ENCODE measurements around the gene CNN2. TPM values are rescaled to one million over a fixed set of nuclear protein-coding genes. Genes with fewer than 3 reads are reported as not detected.

Gene CNN2
- total and polyA plus RNA-seq, 5 experiments from 2014 or later, result 211 to 693 (median 498) TPM

DNA sequence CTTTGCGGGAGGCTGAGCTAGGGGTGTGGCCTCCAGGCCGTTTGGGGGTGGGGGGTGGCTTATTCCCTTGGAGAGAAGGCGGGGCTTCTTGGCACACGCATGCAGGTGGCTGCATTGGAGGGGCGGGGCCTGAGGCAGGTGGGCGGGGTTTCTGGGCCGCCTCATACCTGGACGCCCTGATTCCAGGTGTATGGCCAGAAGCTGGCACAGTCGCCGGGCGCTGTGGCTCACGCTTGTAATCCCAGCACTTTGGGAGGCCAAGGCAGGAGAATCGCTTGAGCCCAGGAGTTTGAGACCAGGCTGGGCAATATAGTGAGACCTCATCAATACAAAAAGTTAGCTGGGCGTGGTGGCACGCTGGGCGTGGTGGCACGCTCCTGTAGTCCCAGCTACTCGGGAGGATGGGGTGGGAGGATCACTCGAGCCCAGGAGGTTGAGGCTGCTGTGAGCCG, 21.3 kb downstream of the CNN2 start:
- peaks cover 0 to 26% (median 2%) of the 10 kb centered on the region in 3 donors for H3K36me3 Mint-ChIP-seq
- H3K27me3 Mint-ChIP-seq, result no peaks in the 10 kb centered on the region
- no peak for ATAC-seq
- peaks cover 2 to 14% (median 3%) of the 10 kb centered on the region in 4 donors for H3K4me1 Mint-ChIP-seq
- no peak overlapping the region for H3K27ac Mint-ChIP-seq
- no peak overlapping the region for H3K4me3 Mint-ChIP-seq
- no peak for DNase-seq
- POLR2A ChIA-PET, result interaction anchor here (0.7 to 6.4 kb wide), 13 partner anchors 8 to 159 kb away, joined by 3 to 43 read pairs (median 5); partner anchors contain the start of genes ABCA7, ARHGAP45 and CNN2
- no peaks in the 10 kb centered on the region for H3K9me3 Mint-ChIP-seq

DNA sequence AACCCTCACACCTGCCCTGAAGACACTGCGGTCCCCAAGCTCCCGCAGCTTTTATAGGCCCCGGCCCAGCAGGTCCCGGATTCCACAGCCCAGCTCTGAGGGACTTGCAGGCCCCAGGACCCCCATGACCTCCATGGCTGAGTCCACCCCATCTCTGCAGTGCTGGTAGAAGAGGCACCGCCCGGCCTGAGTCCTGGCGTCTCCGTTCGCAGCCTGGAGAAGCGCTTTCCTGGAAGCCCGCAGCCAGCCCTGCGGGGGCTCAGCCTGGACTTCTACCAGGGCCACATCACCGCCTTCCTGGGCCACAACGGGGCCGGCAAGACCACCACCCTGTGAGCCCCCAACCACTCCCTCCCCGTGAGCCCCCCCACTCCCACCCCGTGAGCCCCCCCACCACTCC, 22.7 kb downstream of the CNN2 start:
- POLR2A ChIA-PET, result interaction anchor here (0.5 to 6.4 kb wide), 10 partner anchors 8 to 67 kb away, joined by 3 to 43 read pairs (median 4); partner anchors contain the start of genes ABCA7, ARHGAP45, CNN2 and RNU6-2
- H3K9me3 Mint-ChIP-seq, result peaks cover 0 to 3% (median 0%) of the 10 kb centered on the region in 9 donors

DNA sequence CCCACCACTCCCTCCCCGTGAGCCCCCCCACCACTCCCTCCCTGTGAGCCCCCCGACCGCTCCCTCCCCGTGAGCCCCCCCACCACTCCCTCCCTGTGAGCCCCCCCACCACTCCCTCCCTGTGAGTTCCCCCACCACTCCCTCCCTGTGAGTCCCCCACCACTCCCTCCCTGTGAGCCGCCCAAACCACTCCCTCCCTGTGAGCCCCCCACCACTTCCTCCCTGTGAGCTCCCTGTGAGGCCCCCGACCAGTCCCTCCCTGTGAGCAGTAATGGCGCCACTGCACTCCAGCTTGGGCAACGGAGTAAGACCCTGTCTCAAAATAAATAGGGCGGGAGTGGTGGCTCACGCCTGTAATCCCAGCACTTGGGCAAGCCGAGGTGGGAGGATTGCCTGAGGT, 23.4 kb downstream of the CNN2 start:
- Mint-ChIP-seq H3K9me3 (peaks cover 0 to 3% (median 0%) of the 10 kb centered on the region in 9 donors), H3K4me3 (no peak overlapping the region), H3K36me3 (peaks cover 0 to 18% (median 5%) of the 10 kb centered on the region in 3 donors), H3K4me1 (peaks cover 2 to 14% (median 4%) of the 10 kb centered on the region in 4 donors), H3K27ac (peak overlapping the region in 2 of 10 donors; percentile 3 to 67), H3K27me3 (no peaks in the 10 kb centered on the region)
- POLR2A ChIA-PET, result interaction anchor here (0.5 to 6.4 kb wide), 6 partner anchors 10 to 66 kb away, joined by 3 to 43 read pairs (median 4); partner anchors contain the start of genes ABCA7 and ARHGAP45
- ATAC-seq, result no peak
- DNase-seq, result no peak

More for the DNA sequence above, 22.7 kb downstream of the CNN2 start:
- H3K27ac Mint-ChIP-seq, result no peak overlapping the region
- peaks cover 0 to 24% (median 2%) of the 10 kb centered on the region in 3 donors for H3K36me3 Mint-ChIP-seq
- H3K4me3 Mint-ChIP-seq, result no peak overlapping the region
- DNase-seq (no peak), ATAC-seq (no peak)
- no peaks in the 10 kb centered on the region for H3K27me3 Mint-ChIP-seq
- peaks cover 2 to 14% (median 4%) of the 10 kb centered on the region in 4 donors for H3K4me1 Mint-ChIP-seq

DNA sequence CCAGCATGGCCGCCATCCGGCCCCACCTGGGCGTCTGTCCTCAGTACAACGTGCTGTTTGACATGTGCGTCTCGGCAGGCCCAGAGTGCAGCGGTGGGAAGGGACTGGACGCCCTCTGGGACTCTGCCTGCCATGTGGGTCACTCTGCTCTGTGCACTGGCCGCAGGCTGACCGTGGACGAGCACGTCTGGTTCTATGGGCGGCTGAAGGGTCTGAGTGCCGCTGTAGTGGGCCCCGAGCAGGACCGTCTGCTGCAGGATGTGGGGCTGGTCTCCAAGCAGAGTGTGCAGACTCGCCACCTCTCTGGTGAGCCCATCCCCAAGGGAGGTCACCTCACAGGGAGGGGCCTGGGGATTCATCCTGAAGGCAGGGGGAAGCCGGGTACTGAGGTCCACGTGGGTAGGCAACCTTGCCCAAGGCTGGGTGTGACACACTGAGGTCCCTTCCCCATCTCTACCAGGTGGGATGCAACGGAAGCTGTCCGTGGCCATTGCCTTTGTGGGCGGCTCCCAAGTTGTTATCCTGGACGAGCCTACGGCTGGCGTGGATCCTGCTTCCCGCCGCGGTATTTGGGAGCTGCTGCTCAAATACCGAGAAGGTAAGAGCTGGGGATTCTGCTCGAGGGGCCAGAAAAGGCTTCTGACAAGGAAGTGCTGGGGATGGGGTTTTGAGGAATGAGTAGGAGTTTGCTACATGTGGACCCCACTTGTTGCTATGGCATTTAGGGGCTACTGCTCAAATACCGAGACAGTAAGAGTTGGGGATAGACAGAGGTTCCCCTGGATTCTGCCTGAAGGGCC, 24.8 kb downstream of the CNN2 start:
- Mint-ChIP-seq H3K4me3 (no peak overlapping the region), H3K9me3 (peaks cover 0 to 9% (median 0%) of the 10 kb centered on the region in 9 donors), H3K4me1 (peaks cover 2 to 13% (median 3%) of the 10 kb centered on the region in 4 donors), H3K27ac (peak overlapping the region in 3 of 10 donors; percentile 43 to 77 (median 69)), H3K36me3 (peaks cover 0 to 19% (median 7%) of the 10 kb centered on the region in 3 donors), H3K27me3 (no peaks in the 10 kb centered on the region)
- ATAC-seq (no peak), DNase-seq (no peak)
- POLR2A ChIA-PET, result interaction anchor here (0.9 to 8.4 kb wide), 6 partner anchors 9 to 141 kb away, joined by 3 to 173 read pairs (median 17); partner anchors contain the start of genes ABCA7, ARHGAP45 and CNN2

DNA sequence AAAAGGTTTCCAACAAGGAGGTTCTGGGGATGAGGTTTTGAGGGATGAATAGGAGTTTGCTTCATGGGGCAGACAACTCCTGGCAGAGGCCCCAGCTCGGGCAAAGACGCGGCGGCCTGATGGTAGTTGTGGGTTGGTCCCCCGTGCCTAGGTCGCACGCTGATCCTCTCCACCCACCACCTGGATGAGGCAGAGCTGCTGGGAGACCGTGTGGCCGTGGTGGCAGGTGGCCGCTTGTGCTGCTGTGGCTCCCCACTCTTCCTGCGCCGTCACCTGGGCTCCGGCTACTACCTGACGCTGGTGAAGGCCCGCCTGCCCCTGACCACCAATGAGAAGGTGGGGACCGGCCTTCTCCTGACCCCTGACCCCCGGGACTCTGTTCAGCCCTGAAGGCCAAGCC, 25.4 kb downstream of the CNN2 start:
- POLR2A ChIA-PET, result interaction anchor here (1.0 to 8.4 kb wide), 4 partner anchors 12 to 31 kb away, joined by 3 to 173 read pairs (median 37); partner anchors contain the start of genes ABCA7, ARHGAP45 and CNN2
- DNase-seq (peak in 1 of 10 donors; percentile 5), ATAC-seq (no peak)
- no peak overlapping the region for H3K4me3 Mint-ChIP-seq
- peaks cover 2 to 18% (median 8%) of the 10 kb centered on the region in 4 donors for H3K4me1 Mint-ChIP-seq
- peak overlapping the region in 2 of 10 donors; percentile 43 to 77 for H3K27ac Mint-ChIP-seq
- H3K36me3 Mint-ChIP-seq, result peaks cover 6 to 23% (median 13%) of the 10 kb centered on the region in 3 donors
- peaks cover 0 to 15% (median 5%) of the 10 kb centered on the region in 9 donors for H3K9me3 Mint-ChIP-seq
- no peaks in the 10 kb centered on the region for H3K27me3 Mint-ChIP-seq

DNA sequence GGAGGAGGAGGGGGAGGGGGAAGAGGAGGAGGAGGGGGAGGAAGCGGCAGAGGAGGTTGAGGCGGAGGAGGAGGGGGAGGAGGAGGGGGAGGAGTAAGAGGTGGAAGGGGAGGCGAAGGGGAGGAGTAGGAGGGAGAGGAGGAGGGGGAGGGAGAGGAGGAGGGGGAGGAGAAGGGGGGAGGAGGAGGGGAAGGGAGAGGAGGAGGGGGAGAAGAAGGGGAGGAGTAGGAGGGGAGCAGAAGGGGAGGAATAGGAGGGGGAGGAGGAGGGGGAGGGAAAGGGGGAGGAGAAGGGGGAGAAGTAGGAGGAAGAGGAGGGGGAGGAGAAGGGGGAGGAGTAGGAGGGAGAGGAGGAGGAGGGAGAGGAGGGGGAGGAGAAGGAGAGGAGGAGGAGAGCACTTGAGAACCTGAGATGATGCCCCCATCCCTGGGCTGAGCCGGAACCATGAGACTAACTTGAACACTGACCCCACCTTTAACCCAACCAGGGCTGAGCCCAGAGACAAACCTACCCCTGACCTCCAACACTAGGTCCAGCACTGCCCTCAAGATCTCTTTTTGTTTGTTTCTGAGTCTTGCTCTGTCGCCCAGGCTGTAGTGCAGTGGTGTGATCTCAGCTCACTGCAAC, 26.1 kb downstream of the CNN2 start:
- Mint-ChIP-seq H3K27ac (peak overlapping the region in 3 of 10 donors; percentile 48 to 77 (median 55)), H3K27me3 (no peaks in the 10 kb centered on the region), H3K4me1 (peaks cover 7 to 24% (median 14%) of the 10 kb centered on the region in 4 donors), H3K36me3 (peaks cover 11 to 28% (median 20%) of the 10 kb centered on the region in 3 donors), H3K4me3 (no peak overlapping the region), H3K9me3 (peaks cover 0 to 21% (median 12%) of the 10 kb centered on the region in 9 donors)
- no peak for DNase-seq
- POLR2A ChIA-PET, result interaction anchor here (4.8 to 8.4 kb wide), 4 partner anchors 13 to 30 kb away, joined by 31 to 173 read pairs (median 58); partner anchors contain the start of genes ABCA7 and ARHGAP45
- peak in 1 of 2 donors; percentile 14 for ATAC-seq

DNA sequence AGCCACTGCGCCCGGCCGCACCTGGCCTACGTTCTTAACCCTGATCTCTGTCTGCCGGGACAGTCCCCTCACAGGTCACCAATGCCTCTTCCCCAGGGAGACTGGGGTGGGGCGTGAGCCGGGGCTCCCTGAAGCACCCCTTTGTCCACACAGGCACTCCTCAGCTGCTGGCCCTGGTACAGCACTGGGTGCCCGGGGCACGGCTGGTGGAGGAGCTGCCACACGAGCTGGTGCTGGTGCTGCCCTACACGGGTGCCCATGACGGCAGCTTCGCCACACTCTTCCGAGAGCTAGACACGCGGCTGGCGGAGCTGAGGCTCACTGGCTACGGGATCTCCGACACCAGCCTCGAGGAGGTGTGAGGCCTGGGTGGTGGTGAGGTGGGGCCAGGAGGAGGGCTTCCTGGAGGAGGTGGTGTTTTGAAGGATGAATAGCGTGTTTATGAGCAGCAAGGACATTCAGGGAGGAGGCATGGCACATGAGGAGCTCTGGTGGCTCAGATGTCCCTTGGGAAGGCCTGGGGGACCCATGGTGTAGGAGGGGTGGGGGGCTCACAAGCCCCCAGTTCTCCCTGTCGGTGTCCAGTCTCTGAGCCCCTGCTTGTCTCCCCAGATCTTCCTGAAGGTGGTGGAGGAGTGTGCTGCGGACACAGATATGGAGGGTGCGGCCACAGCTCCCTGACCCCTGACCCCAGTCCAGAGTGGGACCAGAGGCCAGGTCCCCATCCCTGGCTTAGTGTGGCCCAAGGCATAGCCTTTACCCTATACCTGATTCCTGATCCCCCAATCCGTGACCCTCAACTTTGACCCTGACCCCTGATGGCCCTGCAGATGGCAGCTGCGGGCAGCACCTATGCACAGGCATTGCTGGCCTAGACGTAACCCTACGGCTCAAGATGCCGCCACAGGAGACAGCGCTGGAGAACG, 27.0 kb downstream of the CNN2 start:
- ATAC-seq (no peak), DNase-seq (no peak)
- Mint-ChIP-seq H3K27ac (peak overlapping the region in 4 of 10 donors; percentile 20 to 77 (median 52)), H3K4me3 (no peak overlapping the region), H3K36me3 (peaks cover 14 to 38% (median 30%) of the 10 kb centered on the region in 3 donors), H3K9me3 (peaks cover 0 to 30% (median 17%) of the 10 kb centered on the region in 9 donors), H3K4me1 (peaks cover 16 to 34% (median 22%) of the 10 kb centered on the region in 4 donors), H3K27me3 (no peaks in the 10 kb centered on the region)
- POLR2A ChIA-PET, result interaction anchor here (1.2 to 8.4 kb wide), 7 partner anchors 12 to 216 kb away, joined by 3 to 173 read pairs (median 4); partner anchors contain the start of genes ABCA7, ARHGAP45, CIRBP and CNN2

DNA sequence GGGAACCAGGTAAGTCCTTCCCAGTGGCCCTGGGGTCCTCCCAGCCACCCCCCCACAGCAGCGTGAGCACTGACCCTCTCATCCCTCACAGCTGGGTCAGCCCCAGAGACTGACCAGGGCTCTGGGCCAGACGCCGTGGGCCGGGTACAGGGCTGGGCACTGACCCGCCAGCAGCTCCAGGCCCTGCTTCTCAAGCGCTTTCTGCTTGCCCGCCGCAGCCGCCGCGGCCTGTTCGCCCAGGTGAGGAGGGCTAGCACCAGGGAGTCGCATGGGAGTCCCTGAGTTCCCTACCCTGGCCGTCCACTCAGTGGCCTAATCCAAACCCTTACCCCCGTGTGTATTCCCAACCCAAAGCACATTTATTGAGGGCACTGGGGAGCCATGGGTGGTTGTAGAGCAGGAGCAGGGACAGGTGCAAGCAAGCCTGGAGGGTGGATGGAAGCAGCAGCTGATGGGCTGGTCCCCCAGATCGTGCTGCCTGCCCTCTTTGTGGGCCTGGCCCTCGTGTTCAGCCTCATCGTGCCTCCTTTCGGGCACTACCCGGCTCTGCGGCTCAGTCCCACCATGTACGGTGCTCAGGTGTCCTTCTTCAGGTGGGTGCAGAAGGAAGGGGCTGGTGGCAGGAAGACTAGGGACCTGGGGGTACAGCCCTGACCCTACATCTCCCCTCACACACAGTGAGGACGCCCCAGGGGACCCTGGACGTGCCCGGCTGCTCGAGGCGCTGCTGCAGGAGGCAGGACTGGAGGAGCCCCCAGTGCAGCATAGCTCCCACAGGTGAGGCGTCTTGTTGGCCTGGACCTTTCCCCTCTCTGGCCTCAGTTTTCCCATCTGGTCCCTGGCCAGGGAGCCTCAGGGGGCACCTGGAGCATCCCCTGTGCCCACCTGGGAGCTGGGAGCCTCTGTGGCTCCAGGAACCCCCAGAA, 28.0 kb downstream of the CNN2 start:
- H3K9me3 Mint-ChIP-seq, result peaks cover 0 to 35% (median 17%) of the 10 kb centered on the region in 9 donors
- H3K27ac Mint-ChIP-seq, result no peak overlapping the region
- POLR2A ChIA-PET, result interaction anchor here (0.5 to 8.4 kb wide), 9 partner anchors 12 to 215 kb away, joined by 3 to 173 read pairs (median 3); partner anchors contain the start of genes ABCA7, ARHGAP45, CIRBP and CNN2
- no peaks in the 10 kb centered on the region for H3K27me3 Mint-ChIP-seq
- ATAC-seq (no peak), DNase-seq (no peak)
- no peak overlapping the region for H3K4me3 Mint-ChIP-seq
- peaks cover 18 to 35% (median 24%) of the 10 kb centered on the region in 4 donors for H3K4me1 Mint-ChIP-seq
- peaks cover 14 to 43% (median 36%) of the 10 kb centered on the region in 3 donors for H3K36me3 Mint-ChIP-seq

DNA sequence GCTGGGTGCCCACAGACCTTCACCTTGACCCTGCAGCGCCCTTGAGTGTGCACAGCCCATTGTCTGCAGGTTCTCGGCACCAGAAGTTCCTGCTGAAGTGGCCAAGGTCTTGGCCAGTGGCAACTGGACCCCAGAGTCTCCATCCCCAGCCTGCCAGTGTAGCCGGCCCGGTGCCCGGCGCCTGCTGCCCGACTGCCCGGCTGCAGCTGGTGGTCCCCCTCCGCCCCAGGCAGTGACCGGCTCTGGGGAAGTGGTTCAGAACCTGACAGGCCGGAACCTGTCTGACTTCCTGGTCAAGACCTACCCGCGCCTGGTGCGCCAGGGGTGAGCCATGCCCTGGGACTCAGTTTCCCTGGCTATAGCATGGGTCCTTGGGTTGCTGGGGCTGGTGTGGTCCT, 28.6 kb downstream of the CNN2 start:
- Mint-ChIP-seq H3K27ac (no peak overlapping the region), H3K27me3 (no peaks in the 10 kb centered on the region), H3K9me3 (peaks cover 0 to 39% (median 17%) of the 10 kb centered on the region in 9 donors), H3K4me1 (peaks cover 18 to 39% (median 24%) of the 10 kb centered on the region in 4 donors), H3K4me3 (no peak overlapping the region), H3K36me3 (peaks cover 14 to 44% (median 41%) of the 10 kb centered on the region in 3 donors)
- POLR2A ChIA-PET, result interaction anchor here (0.5 to 8.4 kb wide), 6 partner anchors 11 to 112 kb away, joined by 3 to 173 read pairs (median 38); partner anchors contain the start of genes ABCA7 and ARHGAP45
- DNase-seq, result no peak
- no peak for ATAC-seq

DNA sequence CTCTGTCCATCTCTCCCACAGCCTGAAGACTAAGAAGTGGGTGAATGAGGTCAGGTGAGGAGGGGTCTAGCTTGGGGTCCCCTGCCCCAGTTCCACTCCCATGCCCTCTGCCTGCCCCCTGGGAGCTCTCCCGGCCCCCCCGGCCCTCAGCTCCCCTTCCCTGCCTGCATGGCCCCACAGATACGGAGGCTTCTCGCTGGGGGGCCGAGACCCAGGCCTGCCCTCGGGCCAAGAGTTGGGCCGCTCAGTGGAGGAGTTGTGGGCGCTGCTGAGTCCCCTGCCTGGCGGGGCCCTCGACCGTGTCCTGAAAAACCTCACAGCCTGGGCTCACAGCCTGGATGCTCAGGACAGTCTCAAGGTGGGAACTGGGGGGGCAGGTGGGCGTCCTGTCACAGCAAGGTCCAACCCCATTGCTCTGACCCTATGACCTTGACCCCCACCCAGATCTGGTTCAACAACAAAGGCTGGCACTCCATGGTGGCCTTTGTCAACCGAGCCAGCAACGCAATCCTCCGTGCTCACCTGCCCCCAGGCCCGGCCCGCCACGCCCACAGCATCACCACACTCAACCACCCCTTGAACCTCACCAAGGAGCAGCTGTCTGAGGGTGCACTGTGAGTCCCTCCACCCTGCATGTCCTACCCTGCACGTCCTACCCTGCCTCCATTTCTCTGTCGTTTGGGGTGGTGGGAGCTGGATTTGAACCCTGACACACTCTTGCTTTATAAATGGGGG, 29.6 kb downstream of the CNN2 start:
- DNase-seq, result peak in 1 of 10 donors; percentile 5
- POLR2A ChIA-PET, result interaction anchor here (0.6 to 8.4 kb wide), 11 partner anchors 9 to 155 kb away, joined by 3 to 173 read pairs (median 13); partner anchors contain the start of genes ABCA7 and ARHGAP45
- H3K36me3 Mint-ChIP-seq, result peaks cover 14 to 49% (median 41%) of the 10 kb centered on the region in 3 donors
- peaks cover 0 to 39% (median 17%) of the 10 kb centered on the region in 9 donors for H3K9me3 Mint-ChIP-seq
- H3K4me1 Mint-ChIP-seq, result peaks cover 18 to 39% (median 24%) of the 10 kb centered on the region in 4 donors
- H3K27me3 Mint-ChIP-seq, result no peaks in the 10 kb centered on the region
- no peak for ATAC-seq
- no peak overlapping the region for H3K4me3 Mint-ChIP-seq
- peak overlapping the region in 4 of 10 donors; percentile 40 to 78 (median 48) for H3K27ac Mint-ChIP-seq

Measured in naive thymus-derived CD8-positive, alpha-beta T cell (primary cell).